GM19023 (cell line): ENCODE data around the gene EMD.

Experiments
- ATAC-seq: cut with Tn5 transposase; IDR thresholded peaks from one replicate; pipeline ENCODE4 v1.9.1; 2021; ENCODE audit warnings: mild to moderate bottlenecking, moderate library complexity; ENCODE audit not compliant: unreplicated experiment

The EMD gene

GRCh38 chrX:154412468-154412867 lies 33.4 kb downstream of the EMD start:
- ATAC-seq = no peak

- no peak for ATAC-seq
Observed at GRCh38 chrX:154413142-154413541, 34.0 kb downstream of the EMD start.

GRCh38 chrX:154417157-154417556 lies 38.1 kb downstream of the EMD start:
- no peak for ATAC-seq

DNA sequence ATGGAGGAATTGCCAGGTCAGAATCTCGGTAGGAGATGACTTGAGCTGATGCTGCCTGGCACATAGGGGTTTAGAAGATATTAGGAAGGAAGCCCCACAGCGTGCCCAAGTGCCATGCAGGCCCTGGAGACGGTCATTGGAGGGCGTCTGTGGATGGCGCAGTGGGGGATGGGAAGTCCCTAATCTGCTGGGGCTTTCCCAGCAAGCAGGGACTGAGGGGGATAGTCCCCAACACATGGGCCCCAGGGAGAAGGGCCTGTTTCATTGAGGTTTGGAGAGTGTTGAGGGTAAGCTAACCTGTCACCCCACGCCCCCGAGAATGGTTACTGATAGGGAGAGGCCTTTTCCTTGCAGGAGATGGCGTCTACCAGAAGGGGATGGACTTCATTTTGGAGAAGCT lies 40.1 kb downstream of the EMD start:
- no peak for ATAC-seq

DNA sequence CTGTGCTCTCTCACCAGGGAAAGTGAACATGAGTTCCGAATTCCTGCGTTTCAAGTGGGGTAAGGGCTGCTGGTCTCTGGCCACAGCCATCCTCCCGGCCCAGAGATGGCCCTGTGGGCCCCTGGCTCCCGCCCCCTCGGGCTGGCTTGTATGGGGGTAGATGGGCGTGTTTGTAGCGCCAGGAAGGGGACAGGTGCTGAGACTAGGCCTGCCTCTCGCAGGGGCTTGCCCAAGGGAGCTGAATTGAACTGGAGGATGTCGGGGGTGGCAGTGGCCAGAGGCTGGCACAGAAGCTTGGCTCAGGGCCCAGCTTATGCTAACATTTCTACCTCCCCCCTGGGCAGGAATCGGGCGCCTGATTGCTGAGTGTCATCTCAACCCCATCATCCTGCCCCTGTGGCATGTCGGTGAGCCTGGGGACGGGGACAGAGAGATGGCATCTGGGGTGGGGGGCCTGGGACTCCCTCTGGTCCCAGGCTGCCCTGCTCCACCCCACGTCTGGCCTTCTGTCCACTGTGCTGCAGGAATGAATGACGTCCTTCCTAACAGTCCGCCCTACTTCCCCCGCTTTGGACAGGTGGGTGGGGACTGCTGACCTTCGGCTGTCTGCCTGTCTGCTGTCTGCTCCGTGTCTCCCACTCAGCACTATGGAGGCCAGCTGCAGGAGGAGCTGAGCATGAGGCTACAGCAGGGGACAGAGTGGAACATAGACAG lies 40.8 kb downstream of the EMD start:
- no peak for ATAC-seq

GRCh38 chrX:154420402-154420756 lies 41.3 kb downstream of the EMD start:
- no peak for ATAC-seq

DNA sequence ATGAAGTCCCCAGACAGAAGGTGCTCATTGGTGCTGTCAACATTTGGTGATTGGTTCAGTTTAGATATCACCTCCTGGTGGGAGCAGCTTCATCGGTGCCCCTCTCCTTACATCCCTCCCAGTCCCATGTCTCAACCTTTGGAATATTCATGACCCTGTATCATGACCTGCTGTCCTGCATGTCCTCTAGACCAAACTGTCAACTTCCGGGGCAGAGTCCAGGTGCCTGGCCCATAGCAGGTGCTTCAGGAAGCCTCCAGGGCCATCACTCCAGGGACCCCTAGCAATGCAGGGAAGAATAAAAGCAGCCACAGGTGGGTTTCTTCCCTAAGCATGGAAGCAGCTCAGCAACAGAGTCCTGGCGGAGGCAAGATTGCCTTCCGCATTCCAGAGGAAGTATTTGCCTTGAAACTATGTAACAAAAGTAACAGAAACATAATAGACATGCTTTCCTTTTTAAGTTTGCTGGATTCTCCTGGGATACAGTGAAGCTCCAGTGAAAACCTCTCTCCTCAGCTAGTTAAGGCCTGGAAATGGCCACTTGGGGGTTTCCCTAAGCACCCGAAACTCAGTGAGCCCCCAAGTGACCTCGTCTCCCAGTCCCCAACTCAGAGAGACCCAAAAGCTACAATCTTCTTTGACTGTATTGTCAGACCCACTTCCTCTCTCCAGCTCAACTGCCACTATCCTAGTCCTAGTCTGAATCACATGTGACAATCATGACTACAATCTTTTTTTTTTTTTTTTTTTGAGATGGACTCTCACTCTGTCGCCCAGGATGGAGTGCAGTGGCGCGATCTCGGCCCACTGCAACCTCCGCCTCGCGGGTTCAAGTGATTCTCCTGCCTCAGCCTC lies 48.0 kb downstream of the EMD start:
- no peak for ATAC-seq

DNA sequence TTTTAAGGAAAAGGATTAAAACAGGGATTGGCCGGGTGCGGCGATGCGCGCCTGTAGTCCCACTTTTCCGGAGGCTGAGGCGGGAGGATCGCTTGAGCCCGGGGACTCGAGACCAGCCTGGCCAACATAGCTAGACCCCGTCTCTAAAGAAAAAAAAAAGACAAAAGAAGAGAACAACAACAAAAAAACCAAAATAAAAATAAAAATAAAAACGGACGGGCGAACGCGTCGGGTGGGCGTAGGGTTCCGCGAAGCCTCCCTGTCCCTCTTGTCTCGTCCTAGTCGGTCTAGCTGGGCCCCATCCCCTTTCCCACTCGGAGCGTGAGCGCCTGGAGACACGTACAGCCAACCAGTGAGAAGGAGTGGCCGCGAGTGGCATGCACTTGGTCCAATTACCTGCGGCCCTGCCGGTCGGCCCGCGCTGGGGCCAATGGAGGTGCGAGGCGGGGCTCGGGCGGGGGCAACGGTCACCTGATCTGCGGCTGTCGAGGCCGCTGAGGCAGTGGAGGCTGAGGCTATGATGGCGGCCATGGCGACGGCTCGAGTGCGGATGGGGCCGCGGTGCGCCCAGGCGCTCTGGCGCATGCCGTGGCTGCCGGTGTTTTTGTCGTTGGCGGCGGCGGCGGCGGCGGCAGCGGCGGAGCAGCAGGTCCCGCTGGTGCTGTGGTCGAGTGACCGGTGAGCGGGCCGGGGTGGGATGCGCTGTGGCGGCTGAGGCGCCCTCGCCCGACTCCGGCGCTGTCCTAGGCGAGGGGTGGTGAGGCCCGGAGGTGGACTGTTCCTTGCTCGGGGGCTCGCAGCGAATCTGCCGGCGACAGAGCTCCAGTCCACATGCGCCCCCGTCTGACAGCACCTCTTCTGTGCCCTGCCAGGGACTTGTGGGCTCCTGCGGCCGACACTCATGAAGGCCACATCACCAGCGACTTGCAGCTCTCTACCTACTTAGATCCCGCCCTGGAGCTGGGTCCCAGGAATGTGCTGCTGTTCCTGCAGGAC lies 49.4 kb downstream of the EMD start, which contains the start of gene ATP6AP1:
Gene ATP6AP1, plus strand, starts transcription at position 502 of the 996 bp plus-strand sequence. Its CDS starts 16 bp downstream, at position 518.
- ATAC-seq = peak; percentile 93

DNA sequence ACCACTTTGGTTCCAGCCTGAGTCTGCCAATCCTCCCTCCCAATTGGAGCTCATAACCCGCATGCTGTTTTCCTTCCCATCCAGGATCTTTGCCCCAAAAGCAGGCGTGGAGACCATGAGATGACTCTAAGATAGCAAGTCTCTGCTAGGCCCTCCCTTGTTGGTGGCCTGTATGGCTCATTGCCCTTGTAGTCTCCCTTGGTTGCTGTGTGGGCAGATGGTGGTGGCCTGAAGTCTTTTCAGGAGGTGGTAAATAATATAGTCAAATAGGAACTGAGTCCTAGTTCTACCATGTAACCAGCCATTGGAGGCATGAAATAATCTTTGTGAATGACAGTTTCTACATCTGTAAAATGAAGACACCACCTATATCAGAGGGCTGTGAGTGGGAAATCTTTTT lies 50.6 kb downstream of the EMD start:
- ATAC-seq = no peak

DNA sequence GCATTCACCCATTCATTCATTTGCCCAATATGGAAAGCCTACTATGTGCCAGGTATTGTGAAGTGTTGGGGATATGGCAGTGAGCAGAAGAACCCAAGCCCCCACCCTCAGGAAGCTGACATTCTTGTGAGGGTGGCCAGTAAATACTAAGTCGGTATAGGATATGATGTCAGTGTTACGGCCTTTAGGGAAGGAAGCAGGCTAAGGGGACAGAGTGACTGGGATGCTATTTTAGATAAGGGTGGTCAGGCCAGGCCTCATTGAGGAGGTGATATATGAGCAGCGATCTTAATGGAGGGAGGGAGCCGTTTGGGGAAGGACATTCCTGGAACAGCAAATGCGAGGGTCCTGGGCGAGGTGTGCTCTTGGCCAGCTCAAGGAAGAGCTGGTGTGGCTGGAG lies 51.4 kb downstream of the EMD start:
- ATAC-seq = no peak

- no peak for ATAC-seq
Observed at GRCh38 chrX:154430916-154431315, 51.8 kb downstream of the EMD start.
